Dedifferentiated amniotic fluid mesenchymal stem cell (primary cell): ENCODE measurements around the gene UBL4A.

Experiments
- DNase-seq: peaks from one replicate; pipeline ENCODE4 v3.0.0-alpha.2; 2016; ENCODE audit errors: extremely low spot score

The UBL4A gene

DNA sequence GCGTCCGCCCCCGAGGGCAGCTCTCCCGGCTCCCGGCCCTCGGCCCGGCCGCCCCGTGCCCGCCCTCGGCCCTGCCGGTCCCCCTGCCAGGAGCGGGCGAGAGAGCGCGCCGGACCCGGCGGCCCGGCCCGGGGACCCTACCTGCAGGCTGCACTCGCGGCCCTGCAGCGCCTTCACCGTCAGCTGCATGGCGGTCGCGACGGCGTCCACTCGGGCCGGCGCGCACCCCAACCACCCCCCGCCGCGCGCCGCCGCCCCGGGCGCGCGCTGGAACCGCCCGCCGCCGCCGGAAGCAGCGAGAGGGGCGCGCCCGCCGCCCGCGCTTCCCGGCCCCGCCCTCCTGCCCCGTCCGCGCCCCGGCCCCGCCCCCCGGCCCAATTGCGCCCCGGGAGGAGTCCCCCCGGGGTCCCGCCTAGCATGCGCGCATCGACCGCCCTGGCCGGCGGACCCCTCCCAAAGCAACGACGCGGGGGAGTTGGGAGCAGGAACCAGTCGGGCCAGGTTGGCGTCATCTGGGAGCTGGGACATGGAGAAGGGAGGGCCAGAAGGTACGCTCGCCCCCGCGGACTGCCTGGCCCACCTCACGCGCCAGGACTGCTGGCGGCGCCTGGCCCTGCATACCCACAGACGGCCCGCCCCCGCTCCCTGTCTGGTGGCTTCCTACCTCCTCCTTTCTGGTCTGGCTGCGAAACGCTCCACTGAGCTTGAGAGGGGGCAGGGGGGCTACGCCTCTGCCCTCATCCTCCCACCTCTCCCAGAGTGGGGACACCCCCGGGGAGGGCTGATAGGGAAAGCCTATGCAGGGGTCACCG lies at the start of gene UBL4A:
Gene UBL4A, minus strand, starts transcription at position 220 of the 812 bp plus-strand sequence. Its CDS starts 31 bp downstream, at position 189.
- DNase-seq: no peak

DNA sequence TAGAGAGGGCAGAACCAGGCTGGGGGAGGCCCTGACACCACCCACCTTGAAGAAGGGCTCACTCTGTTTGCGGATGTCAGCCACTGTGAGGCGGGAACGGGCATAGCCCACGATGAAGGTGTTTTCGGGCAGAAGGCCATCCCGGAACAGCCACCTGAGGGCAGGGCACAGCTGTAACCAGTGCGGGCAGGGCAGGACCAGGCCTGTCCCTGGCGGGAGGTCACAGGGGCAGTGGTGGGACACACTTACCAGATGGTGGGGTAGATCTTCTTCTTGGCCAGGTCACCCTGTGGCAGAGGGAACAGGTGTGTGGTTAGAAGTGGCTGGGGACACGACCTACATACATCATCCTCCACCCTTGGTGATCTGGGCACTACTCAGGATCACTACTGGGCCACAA lies 49.5 kb upstream of the UBL4A start:
- no peak for DNase-seq

DNA sequence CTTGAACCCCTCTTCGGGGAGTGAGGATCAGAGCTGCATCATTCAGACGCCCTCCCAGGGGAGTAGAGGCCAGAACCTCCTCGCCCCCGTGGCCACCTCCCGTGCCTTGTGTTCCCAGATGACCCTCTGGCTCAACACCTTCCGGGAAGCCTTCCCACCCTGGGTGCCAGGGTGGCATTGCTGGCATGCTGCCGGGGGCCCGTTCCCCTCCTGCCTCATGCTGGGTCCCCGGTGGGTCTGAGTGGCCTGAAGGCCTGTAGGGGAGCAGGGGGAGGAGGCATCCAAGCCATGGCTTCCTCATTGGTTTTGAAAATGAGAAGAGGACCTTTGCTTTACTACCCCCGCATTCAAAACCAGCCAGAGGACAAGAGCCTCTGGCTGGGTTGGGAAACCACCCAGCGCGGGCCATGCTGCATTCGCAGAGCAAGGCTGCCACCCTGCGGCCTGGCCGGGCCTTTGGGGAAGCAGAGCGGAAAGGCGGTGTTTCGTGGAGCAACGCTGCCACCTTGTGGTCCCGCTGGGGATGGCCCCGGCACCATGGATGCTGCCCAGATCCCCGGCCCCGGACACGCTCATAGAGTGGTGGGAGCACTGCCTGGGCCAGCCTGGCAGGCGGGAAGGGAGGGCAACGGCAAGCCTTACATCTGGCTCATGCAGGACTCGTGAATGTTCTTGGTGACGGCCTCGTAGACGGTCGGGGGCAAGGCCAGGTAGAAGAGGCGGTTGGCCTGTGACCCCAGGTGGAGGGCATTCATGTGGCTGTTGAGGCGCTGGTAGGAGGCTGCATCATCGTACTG lies 48.3 kb upstream of the UBL4A start:
- peak; percentile 65 for DNase-seq

DNA sequence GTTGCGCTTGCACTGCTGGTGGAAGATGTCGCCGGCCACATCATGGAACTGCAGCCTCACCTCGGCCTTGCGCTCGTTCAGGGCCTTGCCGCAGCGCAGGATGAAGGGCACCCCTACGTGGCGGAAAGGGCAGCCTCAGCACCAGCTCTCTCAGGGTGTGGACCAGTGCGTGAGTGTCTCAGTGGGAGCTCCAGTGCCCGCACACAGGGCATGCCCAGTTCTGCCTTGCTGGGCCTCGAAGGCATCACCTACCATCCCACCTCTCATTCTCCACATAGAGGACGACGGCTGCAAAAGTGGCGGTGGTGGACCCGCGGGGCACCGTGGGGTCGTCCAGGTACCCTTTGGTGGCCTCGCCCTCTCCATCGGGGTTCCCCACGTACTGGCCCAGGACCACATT lies 46.3 kb upstream of the UBL4A start:
- DNase-seq: no peak

DNA sequence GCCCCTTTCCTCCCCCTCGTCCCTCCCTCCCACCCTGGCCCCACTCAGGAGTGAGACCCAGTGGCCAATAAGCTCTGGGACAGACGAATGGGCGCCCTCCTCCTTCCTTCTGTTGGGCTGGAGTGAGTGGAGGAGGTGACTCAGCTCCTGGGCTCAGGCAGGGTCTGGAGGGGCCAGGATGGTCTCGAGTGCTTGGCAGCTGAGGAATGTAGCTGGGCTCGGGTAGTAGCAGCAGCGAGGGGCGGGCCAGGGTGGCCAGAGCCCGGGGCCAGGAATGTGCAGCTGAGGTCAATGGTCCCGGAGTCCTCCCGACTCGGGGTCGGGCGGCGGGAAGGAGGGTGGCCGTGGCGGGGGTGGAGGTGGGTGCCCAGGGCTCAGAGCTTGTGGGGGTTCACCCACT lies 45.2 kb upstream of the UBL4A start:
- DNase-seq: no peak

DNA sequence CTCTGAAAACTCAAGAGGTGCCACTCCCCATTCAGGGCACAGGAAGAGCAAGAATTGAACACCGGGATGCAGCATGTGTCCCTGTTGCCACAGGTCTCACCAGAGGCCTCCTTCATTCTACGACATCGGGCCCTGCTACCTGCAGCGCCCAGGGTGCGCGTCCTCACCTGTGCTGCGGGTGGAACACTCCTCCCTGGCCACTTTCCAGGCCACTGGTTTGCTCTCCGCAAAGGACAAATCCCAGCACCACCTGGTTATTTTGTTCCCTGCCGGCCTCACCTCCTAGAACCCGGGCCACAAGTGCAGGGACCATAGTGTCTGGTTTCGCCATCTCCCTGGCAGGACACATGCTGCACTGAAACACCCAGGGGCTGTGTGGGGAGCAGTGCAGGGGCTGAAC lies 43.9 kb upstream of the UBL4A start:
- DNase-seq: no peak

DNA sequence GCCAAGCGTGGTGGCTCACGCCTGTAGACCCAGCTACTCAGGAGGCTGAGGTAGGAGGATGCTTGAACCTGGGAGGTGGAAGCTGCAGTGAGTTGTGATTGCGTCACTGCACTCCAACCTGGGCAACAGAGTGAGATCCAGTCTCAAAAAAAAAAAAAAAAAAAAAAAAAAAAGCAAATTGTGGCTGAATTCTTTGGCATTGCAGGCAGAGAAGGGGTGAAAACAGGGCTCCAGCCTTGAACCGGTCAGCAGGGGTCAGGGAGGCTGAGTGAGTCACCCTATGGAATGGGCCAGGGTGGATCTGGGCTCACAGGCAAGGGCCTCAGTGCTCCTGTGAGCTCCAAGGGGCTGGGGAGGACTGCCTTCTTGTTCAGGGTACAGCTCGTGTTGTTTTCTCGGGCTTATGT lies 42.8 kb upstream of the UBL4A start:
- DNase-seq: no peak

DNA sequence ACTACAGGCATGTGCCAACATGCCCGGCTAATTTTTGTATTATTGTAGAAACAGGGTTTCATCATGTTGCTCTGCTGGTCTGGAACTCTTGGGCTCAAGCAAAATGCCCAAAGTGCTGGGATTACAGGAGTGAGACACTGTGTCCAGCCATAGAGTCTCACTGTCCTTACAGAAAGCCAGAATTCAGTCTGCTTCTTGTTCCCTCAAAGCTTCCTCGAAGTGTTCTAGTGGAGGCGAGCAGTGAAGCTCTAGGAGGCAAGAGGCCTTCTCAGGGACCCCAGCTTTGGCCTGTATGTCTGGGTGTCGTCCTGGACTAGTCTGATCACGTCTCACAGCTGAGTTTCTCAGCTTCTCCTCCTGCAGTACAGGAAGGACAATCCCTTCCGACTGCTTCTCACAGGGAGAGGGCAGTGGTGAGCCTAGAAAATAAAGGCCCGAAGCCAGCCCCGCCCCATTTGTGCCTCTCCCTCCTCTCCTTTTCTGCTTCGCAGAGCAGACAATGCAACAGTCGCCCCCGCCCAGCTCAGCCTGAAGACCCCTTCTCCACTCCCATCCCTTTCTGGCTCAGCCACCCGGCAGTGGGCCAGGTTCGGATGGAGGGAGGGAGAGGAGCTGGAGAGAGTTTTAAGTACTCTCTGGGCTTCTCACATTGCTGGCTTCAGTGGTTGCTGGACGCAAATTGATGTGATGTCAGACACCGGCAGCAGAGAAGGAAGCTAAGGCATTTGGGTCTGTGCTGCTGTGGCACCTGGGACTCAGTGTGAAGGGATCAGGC lies 40.7 kb upstream of the UBL4A start:
- DNase-seq: peak; percentile 75

DNA sequence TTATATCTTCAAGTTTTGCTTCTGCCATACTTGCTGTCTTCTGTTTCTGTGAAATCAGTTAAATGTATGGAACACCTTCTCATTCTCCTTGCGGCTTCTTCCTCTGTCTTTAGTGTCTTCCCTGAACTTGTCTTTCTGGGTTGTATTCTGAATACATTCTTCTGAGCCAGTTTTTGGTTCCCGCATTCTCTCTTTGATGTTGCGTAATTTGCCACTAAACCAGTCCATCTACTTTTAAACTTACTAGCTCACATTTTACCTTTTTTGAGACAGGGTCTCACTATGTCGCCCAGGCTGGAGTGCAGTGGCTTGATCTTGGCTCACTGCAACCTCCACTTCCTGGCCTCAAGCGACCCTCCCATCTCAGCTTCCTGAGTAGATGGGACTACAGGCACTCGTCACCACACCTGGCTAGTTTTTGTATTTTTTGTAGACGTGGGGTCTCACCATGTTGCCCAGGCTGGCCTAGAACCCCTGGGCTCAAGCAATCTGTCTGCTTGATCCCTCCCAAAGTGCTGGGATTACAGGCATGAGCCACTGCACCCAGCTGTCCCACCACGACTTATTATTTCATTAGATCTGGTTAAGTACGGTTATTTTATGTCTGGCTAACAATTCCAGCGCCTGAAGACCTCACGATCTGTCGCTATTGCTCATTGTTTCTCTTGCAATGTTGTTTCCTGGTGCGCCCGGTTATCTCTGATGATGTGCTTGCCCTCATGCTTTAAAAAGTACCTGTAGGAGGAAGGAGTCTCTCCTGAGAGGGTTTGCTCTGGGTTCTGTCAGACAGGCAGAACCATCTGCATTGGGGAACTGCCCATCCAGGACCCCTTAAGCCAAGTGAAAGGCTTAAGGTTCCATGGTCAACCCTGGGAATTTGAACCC lies 39.4 kb upstream of the UBL4A start:
- DNase-seq: no peak

DNA sequence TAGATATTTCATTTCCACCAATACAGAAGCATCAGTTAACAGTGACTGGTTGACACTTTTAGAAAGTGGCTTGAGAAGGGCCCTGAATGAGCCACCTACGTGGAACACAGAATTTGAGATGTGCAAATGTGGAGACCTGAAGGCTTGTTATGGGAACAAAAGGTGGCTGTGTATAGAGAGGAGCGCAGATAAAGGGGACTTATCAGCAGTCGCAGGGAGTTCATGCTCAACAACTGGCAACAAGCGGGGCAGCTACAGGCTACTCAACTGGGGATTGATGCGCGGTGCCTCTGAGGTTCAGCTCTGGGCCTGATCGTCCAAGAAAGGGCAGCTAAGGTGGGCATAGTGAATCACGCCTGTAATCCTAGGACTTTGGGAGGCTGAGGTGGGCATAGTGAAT lies 33.0 kb upstream of the UBL4A start:
- no peak for DNase-seq

DNA sequence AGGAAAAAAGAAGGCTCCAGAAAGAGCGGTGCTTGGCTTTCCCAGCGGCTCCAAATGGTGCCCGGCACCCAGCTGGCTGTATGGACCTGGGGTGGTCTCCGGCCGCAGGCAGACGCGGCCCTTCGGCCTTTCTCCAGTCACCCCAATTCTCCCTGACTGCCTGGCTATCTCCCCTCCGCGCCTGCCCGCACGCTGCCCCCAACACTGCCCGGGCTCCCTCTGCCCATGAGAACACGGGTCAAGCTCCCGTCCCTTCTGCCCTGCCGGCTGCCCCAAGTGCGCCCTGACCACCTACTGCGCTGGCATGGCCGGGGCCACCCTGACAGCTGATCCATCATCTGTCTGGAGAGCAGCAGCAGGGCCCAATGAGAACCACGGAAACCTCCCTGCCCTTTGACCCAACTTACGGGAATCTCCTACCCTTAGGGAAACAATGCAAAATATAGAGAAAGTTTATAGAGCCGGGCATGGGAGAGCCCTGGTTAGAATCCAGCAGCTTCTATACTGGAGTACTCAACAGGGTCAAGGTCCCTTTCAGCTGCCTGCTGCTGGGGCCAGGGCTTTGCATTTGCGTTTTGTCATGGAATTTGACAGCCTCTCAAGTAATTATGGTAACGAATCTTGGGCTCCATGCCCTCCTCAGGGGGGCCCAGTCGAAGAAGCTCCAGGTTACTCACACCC lies 30.8 kb upstream of the UBL4A start:
- DNase-seq: no peak

DNA sequence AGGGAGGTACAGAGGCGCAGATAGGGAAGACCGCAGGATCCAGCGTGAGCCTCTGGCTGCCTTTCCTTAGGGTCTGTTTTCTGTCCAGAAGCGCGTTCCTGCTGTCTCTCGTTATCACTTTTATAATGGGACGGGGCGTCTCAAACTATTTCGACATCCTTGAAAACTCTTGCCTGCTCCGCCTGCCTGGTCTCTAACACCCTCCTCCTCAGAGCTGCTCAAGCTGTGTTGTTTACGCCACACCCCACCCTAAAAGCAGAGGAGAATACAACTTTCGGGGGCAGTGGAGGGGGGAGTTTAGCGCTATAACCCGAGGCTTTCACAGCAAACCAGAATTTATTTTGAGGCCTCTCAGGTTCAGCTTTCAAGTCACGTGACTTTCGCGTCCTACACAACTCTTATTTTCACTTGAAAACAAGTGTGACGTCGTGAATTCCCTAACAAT lies 30.3 kb upstream of the UBL4A start:
- no peak for DNase-seq

DNA sequence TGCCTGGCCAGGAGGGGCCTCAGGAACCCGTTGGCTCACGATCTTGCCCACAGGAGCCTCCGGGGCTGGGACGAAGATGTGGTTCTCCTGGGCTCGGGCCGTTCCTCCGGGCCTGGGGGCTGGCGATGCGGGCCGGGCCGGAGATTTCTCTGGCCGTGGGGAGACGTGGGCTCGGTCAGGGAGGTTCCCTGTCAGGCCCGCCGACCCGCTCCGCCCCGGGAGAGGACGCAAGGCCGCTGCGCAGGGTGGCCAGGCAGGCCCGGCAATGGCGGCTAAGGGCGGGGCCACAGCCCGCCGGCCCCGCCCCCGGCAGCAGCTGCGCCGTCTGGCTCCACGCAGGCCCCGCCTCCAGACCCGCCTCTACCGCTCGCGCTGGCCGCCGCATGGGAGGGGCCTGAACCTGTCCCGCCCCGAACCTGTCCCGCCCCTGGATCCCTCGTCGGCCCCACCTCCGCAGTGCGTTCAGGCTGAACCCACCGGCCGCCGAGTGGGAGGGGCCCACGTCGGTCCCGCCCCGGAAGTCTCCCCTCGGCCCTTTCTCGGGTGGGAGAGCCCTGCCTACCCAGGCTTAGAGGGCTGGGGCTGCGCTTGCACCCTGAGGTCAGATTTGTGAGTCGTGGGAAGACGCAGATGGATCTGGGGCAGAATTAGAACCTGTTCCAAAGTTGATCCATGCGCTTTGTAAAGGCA lies 29.7 kb upstream of the UBL4A start, which contains the start of gene FAM3A:
Gene FAM3A, minus strand, starts transcription at position 267 of the 690 bp plus-strand sequence. CDS start 460 bp downstream, outside the sequence.
- peak; percentile 65 for DNase-seq

DNA sequence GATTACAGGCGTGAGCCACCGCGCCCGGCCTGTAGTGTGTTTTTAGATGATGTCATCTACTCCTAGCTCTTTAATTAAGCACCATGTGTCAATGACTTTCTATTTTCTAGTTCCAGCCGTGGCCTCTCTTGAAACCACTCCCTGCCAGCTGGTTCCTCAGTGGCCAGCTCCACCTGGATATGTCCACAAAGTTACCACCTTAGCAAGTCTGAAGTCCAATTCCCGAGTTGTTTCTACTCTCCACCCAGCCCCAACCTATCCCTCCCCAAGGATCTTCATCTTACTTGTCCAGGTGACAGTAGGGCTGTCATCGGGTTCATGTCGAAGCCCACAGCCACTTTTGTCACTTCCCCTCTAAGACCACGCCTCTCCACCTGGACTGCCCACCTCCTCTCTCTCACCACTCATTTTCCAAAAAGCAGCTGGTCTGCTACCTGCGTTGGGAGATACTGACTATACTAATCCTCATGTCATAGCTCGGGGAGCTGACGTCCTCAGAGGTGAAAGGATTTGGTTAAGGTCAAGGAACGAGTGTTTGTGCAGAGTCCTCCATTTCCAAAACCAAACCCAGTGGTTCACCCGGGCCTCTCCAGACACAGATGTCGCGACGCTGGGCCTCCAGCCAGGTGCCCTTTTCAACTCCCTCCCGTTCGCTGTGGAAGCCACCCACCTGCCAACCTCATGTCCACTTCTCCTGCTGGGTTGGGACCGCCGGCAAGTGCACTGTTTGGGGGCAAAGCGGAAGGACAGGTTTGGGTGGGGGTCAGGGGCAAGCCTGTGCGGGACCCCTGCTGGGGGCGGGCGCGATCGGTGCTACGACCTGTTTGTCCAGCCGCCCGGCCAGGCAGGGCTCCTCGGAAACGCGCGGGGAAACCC lies 28.9 kb upstream of the UBL4A start:
- DNase-seq: no peak

DNA sequence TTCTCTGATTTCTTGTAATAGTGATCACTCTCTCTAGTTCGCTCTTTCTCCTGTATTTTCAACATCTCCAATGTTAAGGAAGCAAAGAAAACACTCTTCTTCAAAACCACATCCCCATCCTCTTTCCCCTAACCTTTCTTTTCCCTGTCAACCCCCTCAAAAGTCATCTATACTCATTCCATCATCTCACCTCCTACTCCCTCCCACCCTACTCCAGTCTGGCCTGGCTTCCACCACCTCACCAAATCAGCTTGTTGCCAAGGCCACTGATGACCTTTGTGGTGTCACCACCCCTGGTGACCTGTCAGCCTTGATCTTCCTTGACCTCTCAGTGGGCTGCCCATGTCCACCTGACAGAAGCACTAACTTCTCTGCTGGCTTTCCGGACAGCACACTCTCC lies 27.3 kb upstream of the UBL4A start:
- no peak for DNase-seq

DNA sequence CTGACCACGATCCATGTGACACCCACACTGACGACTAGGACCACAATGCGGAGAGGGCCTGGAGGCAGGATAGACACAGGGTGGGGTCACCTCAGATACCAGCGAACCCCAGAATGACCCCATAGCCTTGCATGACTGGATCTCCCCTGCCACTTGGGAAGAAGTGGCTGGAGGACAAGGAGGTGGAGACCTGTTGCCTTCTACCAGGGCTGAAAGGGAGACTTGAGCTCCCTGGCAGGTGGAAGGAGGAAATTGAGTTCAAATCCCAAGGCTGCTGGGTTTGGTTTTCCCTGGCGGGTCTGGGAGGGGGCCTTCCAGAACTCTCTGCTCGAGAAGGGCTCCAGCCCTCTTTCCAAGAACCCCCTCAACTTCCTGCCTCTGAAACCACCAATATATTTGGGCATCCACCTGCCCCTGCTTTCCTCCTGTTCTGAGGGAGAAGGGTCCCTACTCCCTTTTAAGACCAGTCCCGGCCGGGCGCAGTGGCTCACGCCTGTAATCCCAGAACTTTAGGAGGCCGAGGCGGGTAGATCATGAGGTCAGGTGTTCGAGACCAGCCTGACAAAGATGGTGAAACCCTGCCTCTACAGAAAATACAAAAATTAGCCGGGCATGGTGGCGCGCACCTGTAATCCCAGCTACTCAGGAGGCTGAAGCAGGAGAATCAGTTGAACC lies 26.6 kb upstream of the UBL4A start:
- no peak for DNase-seq

DNA sequence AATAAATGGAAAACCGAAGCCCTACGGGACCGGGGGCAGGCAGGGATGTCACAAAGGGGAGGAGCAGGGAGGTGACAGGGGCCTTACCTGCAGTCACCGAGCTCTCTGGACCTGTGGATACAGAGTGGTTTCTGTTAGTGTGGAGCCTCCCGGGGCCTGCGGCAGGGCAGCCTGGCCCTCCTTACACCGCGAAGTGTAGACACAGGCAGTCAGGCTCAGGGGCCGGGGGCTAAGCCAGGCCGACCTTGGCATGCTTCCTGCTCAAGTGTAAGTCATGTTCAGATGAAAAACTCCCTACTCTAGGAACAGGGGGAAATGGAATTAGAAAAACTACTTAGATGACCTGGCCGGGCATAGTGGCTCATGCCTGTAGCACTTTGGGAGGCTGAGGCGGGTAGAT lies 25.3 kb upstream of the UBL4A start:
- no peak for DNase-seq

DNA sequence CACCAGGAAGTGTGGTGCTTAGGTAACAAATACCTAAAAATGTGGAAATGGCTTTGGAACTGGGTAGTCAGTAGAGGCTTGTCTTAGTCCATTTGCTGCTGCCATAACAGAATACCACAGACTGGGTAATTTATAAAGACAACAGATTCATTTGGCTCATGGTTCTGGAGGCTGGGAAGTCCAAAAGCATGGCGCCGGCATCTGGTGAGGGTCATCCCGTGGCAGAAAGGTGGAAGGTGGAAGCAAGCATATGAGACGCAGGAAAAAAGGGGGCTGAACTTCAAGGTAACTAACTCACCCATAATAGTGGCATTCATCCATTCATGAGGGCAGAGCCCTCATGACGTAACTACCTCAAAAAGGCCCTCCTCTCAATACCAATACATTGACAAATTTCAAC lies 23.0 kb upstream of the UBL4A start:
- no peak for DNase-seq
